AG09319 (cell line): ENCODE measurements around the gene MYL10.

Experiments
- DNase-seq: peaks from one replicate; pipeline ENCODE4 v3.0.0-alpha.2; 2010; ENCODE audit warnings: low read depth; ENCODE audit errors: extremely low read depth
- TF ChIP-seq, protein P1 (sequence below): IDR thresholded peaks from 2 replicates; pipeline ENCODE4 v1.5.1; 2011; ENCODE audit warnings: low read depth, mild to moderate bottlenecking, inconsistent platforms, low read length, moderate library complexity

Gene MYL10

DNA sequence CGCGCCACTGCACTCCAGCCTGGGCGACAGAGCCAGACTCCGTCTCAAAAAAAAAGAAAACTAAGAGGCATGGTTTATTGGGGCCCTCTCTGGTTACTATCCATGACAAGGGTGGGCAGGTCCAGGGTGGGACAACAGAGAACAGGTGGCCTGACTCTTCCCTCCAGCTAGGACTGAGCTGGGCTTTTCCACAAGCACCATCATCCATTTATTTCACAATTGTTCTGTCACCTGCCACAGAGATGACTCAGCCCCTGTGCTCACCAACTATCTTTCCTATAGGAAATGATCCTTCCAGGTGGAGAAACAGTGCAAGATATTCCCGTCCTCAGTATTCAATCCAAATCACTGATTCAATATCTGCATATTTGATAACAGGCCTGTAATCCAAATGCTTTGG lies 44.9 kb upstream of the MYL10 start:
- no peak for DNase-seq
- TF ChIP-seq, protein P1, sequence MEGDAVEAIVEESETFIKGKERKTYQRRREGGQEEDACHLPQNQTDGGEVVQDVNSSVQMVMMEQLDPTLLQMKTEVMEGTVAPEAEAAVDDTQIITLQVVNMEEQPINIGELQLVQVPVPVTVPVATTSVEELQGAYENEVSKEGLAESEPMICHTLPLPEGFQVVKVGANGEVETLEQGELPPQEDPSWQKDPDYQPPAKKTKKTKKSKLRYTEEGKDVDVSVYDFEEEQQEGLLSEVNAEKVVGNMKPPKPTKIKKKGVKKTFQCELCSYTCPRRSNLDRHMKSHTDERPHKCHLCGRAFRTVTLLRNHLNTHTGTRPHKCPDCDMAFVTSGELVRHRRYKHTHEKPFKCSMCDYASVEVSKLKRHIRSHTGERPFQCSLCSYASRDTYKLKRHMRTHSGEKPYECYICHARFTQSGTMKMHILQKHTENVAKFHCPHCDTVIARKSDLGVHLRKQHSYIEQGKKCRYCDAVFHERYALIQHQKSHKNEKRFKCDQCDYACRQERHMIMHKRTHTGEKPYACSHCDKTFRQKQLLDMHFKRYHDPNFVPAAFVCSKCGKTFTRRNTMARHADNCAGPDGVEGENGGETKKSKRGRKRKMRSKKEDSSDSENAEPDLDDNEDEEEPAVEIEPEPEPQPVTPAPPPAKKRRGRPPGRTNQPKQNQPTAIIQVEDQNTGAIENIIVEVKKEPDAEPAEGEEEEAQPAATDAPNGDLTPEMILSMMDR: no peak

DNA sequence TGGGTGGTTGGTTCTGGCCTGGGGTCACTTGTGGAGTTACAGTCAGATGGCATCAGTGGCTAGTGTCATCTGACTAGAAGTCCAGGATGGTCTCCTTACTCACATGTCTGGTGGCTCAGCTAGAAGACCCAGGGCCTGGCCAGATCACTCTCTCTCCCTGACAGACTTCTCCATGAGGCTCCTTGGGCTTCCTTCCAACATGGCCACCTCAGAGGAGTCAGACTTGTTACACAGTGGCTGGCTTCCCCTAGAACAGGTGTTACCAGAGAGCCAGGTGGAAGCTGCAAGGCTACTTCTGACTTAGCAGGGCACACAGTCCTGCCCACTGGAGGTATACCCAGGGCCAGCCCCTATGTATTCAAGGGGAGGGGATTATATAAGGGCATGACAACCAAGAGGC lies 44.2 kb upstream of the MYL10 start:
- no peak for DNase-seq
- TF ChIP-seq, protein P1: no peak

DNA sequence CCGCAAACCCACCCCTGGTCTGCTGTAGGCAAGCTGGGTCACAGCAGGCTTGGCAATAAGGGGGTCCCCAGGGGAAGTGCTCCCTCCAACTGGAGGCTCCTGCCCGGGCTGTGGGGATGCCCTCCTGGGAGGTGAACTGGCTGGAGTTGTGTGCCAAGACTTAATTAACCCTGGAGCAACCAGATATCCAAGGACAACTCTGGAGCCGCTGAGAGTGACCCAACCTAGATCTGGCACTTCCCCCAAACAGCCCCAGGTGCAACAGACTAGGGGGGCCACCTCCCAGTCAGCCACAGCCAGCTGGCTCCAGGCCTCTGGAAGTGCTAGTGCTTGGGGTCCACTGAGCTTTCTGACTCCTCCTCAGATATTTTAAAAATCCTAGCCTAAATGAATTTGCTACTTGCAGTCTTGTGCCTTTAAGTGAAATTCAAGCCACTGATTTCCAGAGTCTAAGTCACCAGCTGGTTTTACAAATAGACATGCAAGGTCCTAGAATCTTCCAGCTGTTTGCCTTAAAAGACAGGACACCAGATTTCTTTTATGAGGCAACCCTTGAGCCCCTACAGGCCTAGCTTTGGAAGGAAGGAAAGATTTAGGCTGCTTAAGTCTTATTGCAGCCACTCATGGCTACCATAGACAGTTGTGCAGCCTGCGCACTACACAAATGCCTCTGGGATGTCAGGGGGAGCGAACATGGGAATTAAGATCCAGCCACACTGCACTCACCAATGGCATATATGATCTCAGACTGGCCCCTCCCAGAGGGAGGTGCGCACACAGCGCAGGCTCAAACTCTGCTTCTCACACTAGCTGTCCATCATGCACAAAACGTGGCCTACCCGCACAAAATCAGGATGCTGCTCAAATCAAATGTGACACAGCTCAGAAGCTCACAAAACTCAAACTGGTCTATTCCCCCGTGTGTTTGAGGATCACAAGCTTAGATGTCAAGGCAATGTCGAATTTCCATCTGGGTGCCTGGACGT lies 42.6 kb upstream of the MYL10 start:
- TF ChIP-seq, protein P1: no peak
- no peak for DNase-seq

DNA sequence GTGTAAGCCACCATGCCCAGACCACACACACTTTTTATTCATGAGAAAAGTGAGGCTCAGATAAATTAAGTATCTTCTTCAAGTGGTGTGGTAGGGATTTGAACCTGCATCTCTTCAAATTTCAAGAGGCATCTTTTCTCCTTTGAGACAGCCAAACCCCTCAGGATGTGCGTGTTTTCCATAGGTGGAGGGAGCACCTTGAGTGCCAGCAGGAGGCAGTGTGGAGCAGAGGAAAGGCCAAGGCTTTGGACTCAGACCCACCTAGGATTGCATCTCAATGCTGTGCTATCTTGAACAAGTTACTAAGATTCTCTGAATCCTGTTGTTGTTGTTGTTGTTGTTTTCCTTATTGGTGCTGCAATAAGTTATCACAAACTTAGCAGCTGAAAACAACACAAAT lies 40.2 kb upstream of the MYL10 start:
- TF ChIP-seq, protein P1: peak; percentile 12
- no peak for DNase-seq

DNA sequence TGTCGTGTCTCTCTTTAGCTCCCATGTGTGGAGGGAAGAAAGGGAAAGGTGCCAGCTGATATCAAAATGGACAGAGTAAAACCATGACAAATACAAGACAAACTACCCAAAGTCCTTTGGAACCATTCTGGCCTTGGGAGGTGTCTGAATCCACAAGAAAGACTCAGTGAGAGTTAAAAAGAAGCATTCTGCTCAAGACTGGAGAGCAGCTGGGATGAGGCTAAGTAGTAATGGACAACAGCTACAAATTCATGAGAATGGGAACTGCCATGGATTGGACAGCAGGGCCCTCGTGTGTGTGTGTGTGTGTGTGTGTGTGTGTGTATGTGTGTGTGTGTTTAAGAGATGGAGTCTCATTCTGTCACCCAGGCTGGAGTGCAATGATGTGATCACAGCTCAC lies 39.6 kb upstream of the MYL10 start:
- TF ChIP-seq, protein P1: no peak
- no peak for DNase-seq

DNA sequence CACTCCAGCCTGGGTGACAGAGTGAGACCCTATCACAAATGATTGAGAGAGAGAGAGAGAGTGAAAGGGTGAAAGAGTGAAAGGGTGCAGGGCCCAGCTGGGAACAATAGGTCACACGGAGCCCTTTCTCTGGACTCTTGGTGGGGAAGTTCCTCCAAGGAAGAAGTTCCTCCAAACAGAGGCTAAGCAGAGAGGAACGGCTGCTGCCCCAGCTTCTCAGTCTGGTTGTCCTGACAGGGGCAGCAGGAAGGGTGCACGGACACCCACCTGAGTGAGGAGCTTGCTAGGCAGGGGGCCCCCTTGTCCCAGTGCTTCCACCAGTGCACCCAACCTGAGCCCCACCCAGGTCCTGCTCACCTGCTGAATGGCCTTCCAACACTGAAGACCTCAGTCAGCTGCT lies 38.8 kb upstream of the MYL10 start:
- TF ChIP-seq, protein P1: no peak
- no peak for DNase-seq

DNA sequence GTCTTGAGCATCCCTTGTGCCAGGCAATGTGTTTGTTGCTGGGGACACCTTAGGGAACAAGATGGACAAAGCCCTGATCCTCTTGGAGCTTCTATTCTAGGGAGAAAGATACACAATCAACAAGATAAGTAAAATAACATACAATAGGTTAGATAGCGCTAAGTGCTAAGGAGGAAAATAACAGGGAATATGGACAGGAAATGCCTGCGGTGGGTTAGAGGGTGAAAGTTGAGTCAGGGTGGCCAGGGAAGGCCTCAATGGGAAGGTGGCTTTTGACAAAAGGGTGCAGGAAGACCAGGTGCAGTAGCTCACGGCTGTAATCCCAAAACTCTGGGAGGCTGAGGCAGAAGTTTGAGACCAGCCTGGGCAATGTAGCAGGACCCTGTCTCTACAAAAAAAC lies 38.3 kb upstream of the MYL10 start:
- TF ChIP-seq, protein P1: no peak
- no peak for DNase-seq
